GM12801 (cell line): ENCODE data around the gene GATA2.

Experiments used
- CTCF ChIP-seq: IDR thresholded peaks from one replicate; pipeline ENCODE4 v1.5.1; 2011; ENCODE audit warnings: control low read depth; ENCODE audit not compliant: insufficient read length; ENCODE audit errors: extremely low read depth

Gene GATA2

GRCh38 chr3:128455786-128456748, 36.9 kb downstream of the GATA2 start:
- no peak for TF ChIP-seq CTCF

DNA sequence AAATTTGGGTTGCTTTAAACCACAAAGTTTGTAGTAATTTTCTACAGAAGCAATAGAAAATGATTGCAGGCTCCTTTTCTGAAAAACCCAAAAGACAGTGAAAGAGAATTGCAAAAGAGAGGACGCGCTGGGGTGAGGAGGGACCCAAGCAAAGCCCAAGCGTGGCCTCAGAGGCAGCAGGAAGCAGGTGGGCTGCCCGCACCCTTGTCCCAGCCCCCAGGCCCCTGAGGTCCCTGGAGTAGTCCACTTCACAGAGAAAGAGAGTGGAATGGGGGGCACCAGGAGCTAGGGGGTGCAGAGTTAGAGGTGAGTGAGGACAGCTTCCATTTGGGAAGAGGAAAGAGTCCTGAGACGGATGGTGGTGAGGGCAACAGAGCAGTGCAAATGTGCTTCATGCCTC, 37.9 kb downstream of the GATA2 start:
- TF ChIP-seq CTCF, result no peak

GRCh38 chr3:128454310-128454618, 38.7 kb downstream of the GATA2 start:
- no peak for TF ChIP-seq CTCF

DNA sequence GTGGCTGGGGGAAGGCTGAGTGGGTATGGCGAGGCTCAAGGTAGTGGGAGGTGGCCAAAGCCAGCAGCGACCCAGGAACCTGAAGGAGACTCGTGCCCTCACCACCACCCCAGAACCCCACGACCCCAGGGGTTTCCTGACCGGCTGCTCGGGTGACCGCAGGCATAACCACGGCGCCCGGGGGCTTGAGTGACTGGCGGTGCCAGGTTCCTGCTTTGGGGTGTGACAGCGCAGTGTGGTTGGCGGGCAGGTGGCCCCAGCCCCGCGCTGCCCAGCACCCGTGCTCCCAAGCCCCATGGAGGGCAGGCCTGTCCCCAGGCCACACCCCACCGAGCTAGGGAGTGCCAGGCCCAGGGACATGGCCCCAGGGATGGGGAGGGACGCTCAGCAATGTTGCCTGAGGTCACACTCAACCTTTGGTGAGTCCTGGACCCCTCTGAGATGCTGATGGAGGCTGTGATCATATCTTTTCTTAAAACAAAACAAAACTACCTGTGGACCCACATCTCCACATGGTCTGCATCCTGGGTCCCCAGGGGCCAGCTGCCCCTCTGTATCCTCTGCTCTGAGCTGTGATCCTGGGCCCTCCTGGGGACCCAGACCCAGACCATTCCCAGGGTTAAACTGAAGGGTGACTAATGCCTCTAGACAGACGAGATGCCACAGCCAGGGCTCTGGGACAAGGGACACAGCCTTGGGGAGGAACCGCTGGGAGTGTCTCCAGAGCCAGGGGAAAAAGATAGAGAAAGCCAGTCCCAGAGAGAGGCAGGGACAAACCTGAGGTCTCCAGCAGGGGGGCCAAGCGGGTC, 39.3 kb downstream of the GATA2 start:
- TF ChIP-seq CTCF, result no peak

DNA sequence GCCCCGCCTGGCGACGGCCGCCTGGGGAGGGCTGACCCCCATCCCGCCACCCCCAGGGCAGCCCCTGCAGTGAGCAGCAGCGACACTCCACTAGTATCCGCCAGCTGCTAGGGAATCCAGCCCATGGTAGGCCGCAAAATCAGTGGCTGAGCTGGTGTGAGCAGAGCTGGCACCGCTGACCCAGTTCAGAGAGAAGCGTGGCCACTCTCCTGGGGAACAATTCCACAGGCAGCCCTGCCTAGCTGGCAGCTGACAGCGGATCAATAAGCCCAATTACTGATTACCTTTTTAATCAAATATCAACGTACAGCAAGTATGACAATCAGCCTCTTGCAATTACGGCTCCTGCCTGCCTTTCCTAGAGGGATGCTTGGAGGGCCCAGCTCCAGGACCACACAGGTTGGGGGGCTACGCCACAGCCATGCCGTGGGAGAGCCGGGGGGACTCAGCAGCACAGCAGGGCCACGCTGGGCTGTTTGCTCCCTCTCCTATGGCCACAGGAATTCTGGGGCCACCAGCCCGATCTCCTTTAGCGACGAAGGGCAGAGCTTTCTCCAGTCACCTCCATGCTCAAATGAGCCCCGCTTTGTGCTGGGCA, 40.2 kb downstream of the GATA2 start:
- no peak for TF ChIP-seq CTCF

DNA sequence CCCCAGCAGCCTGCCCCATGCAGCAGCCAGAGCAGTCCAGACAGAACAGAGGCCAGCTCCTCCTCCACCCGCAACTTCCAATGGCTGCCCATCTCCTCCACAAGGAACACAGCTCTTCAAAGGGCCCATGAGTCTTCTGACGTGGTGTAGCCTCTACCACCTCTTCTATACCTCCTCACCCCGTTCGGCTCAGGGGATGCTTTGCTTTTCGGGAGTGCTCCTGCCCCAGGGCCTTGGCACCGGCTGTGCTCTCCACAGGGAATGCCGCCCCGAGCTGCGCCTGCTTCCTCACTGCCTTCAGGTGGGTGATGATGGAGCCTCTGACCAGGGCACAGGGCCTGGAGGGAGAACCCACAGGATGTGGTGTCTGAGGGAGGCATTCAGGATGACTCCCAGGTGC, 40.9 kb downstream of the GATA2 start:
- TF ChIP-seq CTCF, result no peak

- TF ChIP-seq CTCF, result no peak
Observed at GRCh38 chr3:128449111-128449638, 43.8 kb downstream of the GATA2 start.
